Stomach smooth muscle (tissue), 2 donors: Measurements from ENCODE around the gene RPL10.

Experiments
- H3K27ac ChIP-seq: one replicate; pipeline ENCODE4 v1.7.0; 2013; ENCODE audit warnings: mild to moderate bottlenecking, low read length, inconsistent platforms
- H3K27me3 ChIP-seq, 2 donors: one replicate each; pipeline ENCODE4 v1.7.0; 2013; ENCODE audit warnings: low read length in 2 of 2; ENCODE audit not compliant: insufficient read depth in 2 of 2, control insufficient read depth in 1 of 2
- H3K36me3 ChIP-seq, 2 donors: one replicate each; pipeline ENCODE4 v1.7.0; 2013; ENCODE audit warnings: low read length in 2 of 2; ENCODE audit not compliant: control insufficient read depth in 2 of 2, insufficient read depth in 2 of 2
- H3K4me1 ChIP-seq: one replicate; pipeline ENCODE4 v1.7.0; 2013; ENCODE audit warnings: low read length; ENCODE audit not compliant: control insufficient read depth, insufficient read depth
- H3K4me3 ChIP-seq, 2 donors: one replicate each; pipeline ENCODE4 v1.7.0; 2013; ENCODE audit warnings: low read length in 2 of 2
- H3K9ac ChIP-seq, 2 donors: one replicate each; pipeline ENCODE4 v1.7.0; 2013; ENCODE audit warnings: low read length in 2 of 2, mild to moderate bottlenecking in 1 of 2
- H3K9me3 ChIP-seq, 2 donors: one replicate each; pipeline ENCODE4 v1.7.0; 2013; ENCODE audit warnings: low read length in 2 of 2; ENCODE audit not compliant: control insufficient read depth in 2 of 2
- donor health status: healthy.
- donor health status: Pancreatic carcinoma.

Gene RPL10

DNA sequence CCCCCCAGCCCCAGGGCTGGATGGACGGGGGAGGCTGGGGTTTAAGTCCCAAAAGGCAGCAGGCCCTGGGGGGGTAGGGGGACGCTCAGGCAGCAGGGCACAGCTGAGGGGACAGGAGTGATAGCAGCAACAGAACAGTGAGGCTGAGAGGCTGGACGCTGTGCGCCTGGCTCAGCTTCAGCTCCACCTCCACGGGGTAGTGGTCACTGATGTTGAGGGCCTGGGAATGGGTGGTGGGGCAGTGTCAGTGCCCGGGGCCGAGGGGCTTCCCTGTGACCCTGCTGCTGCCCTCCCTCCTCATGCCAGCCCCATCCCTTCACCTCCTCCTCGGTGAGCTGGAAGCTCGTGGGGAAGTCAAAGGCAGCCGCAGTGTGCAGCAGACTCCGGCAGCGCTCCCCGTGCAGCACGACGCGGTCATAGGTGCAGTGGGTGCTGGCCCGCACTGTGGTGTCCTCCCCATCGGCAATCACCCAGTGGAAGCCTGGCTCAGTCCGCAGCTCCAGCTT is 4.5 kb downstream of the RPL10 start:
- no peaks in the 10 kb centered on the region for H3K9me3 ChIP-seq
- peaks cover 13% of the 10 kb centered on the region for H3K4me1 ChIP-seq
- H3K36me3 ChIP-seq = peaks cover 11 to 12% of the 10 kb centered on the region in 2 donors
- H3K27me3 ChIP-seq = no peaks in the 10 kb centered on the region
- no peak overlapping the region for H3K4me3 ChIP-seq
- no peak overlapping the region for H3K9ac ChIP-seq
- H3K27ac ChIP-seq = no peak overlapping the region

DNA sequence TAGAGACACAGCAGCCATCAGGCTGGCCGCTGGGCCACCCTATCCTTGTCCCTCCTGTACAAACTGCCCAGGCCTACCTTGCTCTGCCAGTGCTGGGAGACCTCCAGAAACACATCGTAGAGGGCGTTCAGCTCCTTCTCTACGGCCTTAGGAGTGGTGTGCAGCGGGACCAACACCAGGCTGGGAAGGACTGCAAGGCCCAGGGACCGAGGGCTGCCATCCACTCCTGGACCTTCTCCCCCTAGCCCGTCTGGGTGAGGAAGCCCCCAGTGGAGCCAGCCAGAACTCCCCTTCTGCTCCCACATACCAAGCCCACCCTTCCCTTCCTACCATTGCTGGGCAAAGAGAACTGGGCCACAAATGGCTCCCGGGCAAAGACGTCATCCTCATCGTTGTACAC is 5.0 kb downstream of the RPL10 start:
- Histone ChIP-seq H3K36me3 (peaks cover 11 to 12% of the 10 kb centered on the region in 2 donors), H3K4me1 (peaks cover 13% of the 10 kb centered on the region), H3K4me3 (no peak overlapping the region), H3K27me3 (no peaks in the 10 kb centered on the region), H3K9me3 (no peaks in the 10 kb centered on the region), H3K27ac (no peak overlapping the region), H3K9ac (no peak overlapping the region)

DNA sequence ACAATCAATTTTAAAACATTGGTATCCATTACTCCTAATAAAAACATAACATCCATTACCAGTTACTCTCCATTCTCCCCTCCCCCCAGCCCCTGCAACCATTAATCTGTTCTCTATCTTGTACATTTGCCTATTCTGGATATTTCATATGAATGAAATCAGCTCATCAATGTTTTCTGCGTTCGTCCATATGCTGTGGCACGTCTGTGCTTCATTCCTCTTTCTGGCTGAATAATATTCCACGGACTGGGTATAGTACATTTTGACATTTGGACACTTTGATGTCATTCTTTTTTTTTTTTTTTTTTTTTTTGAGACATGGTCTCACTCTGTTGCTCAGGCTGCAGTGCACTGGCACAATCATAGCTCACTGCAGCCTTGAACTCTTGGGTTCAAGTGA is 5.7 kb downstream of the RPL10 start:
- peaks cover 13% of the 10 kb centered on the region for H3K4me1 ChIP-seq
- H3K9me3 ChIP-seq = no peaks in the 10 kb centered on the region
- peaks cover 11 to 12% of the 10 kb centered on the region in 2 donors for H3K36me3 ChIP-seq
- no peaks in the 10 kb centered on the region for H3K27me3 ChIP-seq
- no peak overlapping the region for H3K4me3 ChIP-seq
- H3K9ac ChIP-seq = no peak overlapping the region
- no peak overlapping the region for H3K27ac ChIP-seq

DNA sequence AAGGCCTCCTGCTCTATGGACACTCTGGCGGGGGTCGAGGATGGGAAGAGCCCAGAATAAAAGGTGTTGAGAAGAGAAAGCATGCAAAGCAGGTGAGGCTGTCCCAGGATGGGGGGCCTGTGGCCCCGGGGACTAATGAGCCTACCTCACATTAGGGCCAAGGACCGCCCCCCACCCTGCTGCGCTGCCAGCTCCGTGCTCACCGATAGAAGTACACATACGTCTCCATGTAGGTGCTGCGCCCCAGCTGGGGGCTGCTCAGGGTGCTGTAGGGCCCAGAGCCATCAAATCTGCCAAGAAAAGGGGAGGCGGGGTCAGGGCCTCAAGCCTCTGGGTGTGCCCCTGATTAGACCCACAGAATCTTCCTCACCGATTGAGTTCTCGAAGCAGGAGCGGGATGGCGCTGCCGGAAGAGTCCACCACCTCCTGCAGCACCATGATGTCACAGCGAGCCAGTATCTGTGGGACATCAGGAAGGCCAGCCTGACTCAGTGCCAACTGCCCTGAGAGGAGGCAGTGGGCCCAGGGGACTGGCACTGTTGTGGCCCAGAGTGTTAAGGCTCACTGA is 6.5 kb downstream of the RPL10 start:
- H3K9me3 ChIP-seq = no peaks in the 10 kb centered on the region
- no peak overlapping the region for H3K9ac ChIP-seq
- H3K27me3 ChIP-seq = no peaks in the 10 kb centered on the region
- no peak overlapping the region for H3K4me3 ChIP-seq
- no peak overlapping the region for H3K27ac ChIP-seq
- peaks cover 5% of the 10 kb centered on the region for H3K4me1 ChIP-seq
- H3K36me3 ChIP-seq = peaks cover 6 to 7% of the 10 kb centered on the region in 2 donors

DNA sequence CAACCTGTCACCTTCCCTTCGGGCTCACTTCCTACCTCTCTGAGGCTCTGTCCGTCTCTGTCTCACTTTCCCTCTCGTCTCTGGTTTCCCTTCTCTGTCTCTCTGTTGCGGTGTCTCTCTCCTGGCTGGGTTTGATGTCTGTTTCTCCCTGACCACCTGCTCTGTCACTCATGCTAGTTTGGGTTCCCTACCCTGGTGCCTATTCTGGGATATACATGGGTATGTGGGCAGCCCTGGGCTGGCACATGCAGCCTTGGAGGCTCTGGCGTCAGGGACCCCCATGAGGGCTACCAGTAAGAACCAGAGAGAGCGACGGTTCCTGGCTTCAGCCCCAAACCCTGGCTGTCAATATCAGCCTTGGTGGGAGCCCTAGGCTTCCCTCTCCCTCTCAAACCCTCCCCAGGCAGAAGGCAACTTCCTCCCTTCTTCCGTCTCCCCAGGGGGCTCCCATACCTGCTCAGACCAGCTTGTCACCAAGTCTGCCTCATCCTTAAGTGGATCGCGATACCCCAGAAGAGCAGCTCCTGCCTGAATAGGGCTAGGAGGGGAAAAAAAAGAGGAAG is 10.6 kb downstream of the RPL10 start:
- Histone ChIP-seq H3K27me3 (peaks cover 0 to 3% of the 10 kb centered on the region in 2 donors), H3K36me3 (peaks cover 0 to 1% of the 10 kb centered on the region in 2 donors), H3K4me1 (peaks cover 9% of the 10 kb centered on the region), H3K9ac (peak overlapping the region in 1 of 2 donors; percentile 28), H3K4me3 (peak overlapping the region in 1 of 2 donors; percentile 22), H3K27ac (no peak overlapping the region), H3K9me3 (no peaks in the 10 kb centered on the region)

DNA sequence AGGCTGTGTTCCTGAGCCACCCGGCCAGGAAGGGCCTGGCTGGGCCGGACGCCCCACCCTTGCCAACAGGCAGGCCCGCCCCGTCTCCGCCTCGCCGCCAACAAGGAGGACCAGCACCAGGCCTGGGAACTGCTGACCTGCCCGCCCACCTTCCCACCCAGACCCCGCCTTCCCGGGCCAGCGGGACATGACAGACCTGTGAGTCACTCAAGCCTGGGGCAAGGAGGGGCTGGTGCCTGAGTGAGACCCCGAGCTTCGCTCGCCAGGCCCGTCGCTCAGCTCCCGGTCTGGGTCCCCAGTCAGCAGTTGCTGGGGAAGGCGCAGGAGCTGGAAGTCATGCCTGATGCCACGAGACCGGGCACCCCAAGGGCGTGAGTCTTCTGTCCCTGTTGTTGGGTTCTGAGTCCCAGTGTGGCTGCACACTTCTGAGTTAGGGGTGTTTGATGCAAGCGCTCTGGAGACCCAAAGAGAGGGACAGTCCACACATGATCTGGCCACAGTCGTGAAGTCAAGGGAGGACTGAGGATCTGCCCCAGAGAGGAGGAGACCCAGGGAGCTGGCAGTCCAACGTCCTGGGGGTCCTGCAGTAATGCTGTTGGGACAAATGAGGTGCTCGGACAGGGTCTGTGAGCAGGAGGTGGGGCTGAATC is 11.2 kb downstream of the RPL10 start, which contains the start of gene DNASE1L1:
Gene DNASE1L1 (minus strand): TSS at position 33 of the 650 bp plus-strand sequence. CDS start 3,686 bp downstream, outside the sequence.
- Histone ChIP-seq H3K9ac (peak within 1 kb of the TSS in 1 of 2 donors; percentile 28), H3K27me3 (peaks cover 0 to 3% of the 10 kb centered on the region in 2 donors), H3K9me3 (no peaks in the 10 kb centered on the region), H3K27ac (no peak within 1 kb of the TSS), H3K4me3 (peak within 1 kb of the TSS in 1 of 2 donors; percentile 22), H3K4me1 (peaks cover 9% of the 10 kb centered on the region), H3K36me3 (peaks cover 0 to 3% of the 10 kb centered on the region in 2 donors)

DNA sequence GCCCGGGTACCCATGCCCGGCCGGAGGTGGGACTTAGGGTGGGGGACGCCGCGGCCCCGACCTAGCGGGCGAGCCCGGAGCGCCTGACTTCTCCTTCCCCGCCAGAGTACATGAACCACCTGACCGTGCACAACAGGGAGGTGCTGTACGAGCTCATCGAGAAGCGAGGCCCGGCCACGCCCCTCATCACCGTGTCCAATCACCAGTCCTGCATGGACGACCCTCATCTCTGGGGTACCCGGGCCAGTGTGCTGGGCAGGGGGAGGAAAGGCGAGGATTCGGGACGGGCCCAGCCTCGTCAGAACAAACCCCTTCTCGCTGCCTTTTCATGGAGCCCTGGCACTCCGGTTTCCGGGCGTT is 13.8 kb downstream of the RPL10 start:
- Histone ChIP-seq H3K27me3 (peaks cover 0 to 3% of the 10 kb centered on the region in 2 donors), H3K36me3 (peaks cover 0 to 3% of the 10 kb centered on the region in 2 donors), H3K9me3 (no peaks in the 10 kb centered on the region), H3K4me1 (peaks cover 9% of the 10 kb centered on the region), H3K4me3 (peak overlapping the region; percentile 59 to 76), H3K9ac (peak overlapping the region; percentile 62 to 64), H3K27ac (peak overlapping the region; percentile 69)

DNA sequence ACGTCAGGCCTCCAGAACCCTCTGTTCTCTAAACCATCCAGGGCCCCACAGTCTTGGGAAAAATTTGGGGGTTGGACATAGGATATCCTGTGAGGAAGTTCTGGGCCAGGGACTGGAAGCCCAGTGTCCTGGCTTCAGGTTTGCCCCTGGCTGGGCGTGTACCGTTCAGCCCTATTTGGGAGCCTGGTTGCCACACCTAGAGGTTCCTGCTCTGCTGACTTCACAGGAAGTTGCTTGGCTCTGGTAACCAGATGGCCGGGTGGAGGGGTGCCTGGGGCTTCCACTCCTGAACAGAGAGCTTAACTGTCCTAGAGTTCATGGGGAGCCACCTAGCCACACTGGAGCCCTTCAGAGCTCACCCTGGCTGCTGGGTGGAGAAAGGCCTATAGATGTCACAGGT is 14.3 kb downstream of the RPL10 start:
- H3K9ac ChIP-seq = peak overlapping the region; percentile 62 to 64
- H3K9me3 ChIP-seq = no peaks in the 10 kb centered on the region
- H3K36me3 ChIP-seq = peaks cover 0 to 3% of the 10 kb centered on the region in 2 donors
- H3K4me3 ChIP-seq = peak overlapping the region in 1 of 2 donors; percentile 76
- H3K4me1 ChIP-seq = peaks cover 9% of the 10 kb centered on the region
- peaks cover 0 to 3% of the 10 kb centered on the region in 2 donors for H3K27me3 ChIP-seq
- H3K27ac ChIP-seq = peak overlapping the region; percentile 31

DNA sequence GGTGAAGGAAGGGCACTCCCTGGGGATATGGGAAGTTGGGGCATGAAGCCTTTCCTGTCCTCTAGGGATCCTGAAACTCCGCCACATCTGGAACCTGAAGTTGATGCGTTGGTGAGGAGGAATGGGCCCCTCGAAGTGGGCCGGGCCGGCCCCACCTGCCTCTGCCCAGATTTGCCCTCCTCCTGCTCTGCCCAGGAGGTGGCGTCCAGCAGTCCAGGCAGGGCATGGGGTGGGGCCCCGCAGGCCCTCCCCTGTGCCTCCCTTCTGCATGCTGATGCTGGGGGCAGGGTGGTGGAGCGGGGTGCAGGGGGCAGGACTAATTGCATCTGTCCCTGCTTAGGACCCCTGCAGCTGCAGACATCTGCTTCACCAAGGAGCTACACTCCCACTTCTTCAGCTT is 15.0 kb downstream of the RPL10 start:
- Histone ChIP-seq H3K27ac (peak overlapping the region; percentile 31), H3K27me3 (peaks cover 0 to 3% of the 10 kb centered on the region in 2 donors), H3K4me3 (no peak overlapping the region), H3K9ac (no peak overlapping the region), H3K9me3 (no peaks in the 10 kb centered on the region), H3K4me1 (peaks cover 9% of the 10 kb centered on the region), H3K36me3 (peaks cover 0 to 3% of the 10 kb centered on the region in 2 donors)

DNA sequence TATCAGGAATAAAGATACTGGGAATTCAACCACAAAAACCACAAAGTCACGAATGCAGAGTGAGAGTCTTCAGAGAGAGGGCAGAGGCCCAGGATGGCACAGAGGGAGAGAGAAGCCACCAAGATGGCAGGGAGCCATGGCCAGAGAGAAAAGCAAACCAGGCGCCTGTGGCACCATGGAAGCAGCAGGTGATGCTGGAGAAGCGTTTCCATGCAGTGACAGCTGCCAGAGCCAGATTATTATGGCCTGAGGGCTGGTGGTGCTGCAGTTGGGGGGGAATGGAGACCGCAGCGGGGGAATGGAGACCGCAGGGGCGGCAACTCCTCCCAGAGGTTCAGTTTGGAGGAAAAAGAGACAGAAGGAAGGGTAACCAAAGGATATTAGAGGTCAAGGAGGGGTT is 19.0 kb downstream of the RPL10 start:
- peaks cover 0 to 7% of the 10 kb centered on the region in 2 donors for H3K27me3 ChIP-seq
- peaks cover 12% of the 10 kb centered on the region for H3K4me1 ChIP-seq
- no peak overlapping the region for H3K4me3 ChIP-seq
- no peaks in the 10 kb centered on the region for H3K9me3 ChIP-seq
- H3K9ac ChIP-seq = no peak overlapping the region
- H3K36me3 ChIP-seq = peaks cover 0 to 3% of the 10 kb centered on the region in 2 donors
- H3K27ac ChIP-seq = no peak overlapping the region
